Myocyte (in vitro differentiated cells): ENCODE results near the gene PARP14. TPM values are rescaled to one million over a fixed set of nuclear protein-coding genes. Genes with fewer than 3 reads are reported as not detected.
"Not testable (repeated sequence)": the region's sequence is repeated elsewhere in the genome, so short reads cannot be mapped to it uniquely, and the experiment has no call there.

Experiments
- DNase-seq: peaks from one replicate; pipeline ENCODE4 v3.0.0-alpha.2; 2012; ENCODE audit warnings: low read depth
- total RNA-seq: library from RNA; depleted of rRNA; stranded (reverse); fragments of >200 nt; gene quantifications from 2 replicates; pipeline ENCODE4 v1.2.3, GENCODE V29; 2014

Gene PARP14
- total RNA-seq, 1 donor from 2014 or later: 14.1 TPM

DNA sequence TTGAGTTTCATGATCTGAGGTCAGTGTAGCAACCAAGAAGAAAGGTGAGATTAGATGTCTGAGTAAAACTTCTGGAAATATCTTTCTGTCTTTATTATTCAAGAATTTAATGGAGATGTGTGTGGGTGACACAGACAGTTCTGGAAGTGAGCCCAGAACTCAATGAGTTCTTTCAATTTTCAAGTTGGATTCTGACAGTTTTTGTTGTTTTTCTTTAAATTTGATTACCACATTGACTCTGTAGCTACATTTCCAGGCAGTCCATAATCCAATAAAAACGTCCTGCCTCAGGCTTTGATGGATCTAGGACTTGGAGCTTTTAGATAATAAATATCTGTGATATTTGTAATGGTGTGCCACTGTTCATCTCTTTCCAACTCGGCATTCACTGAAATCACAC is 3.9 kb upstream of the PARP14 start:
- peak; percentile 27 for DNase-seq

DNA sequence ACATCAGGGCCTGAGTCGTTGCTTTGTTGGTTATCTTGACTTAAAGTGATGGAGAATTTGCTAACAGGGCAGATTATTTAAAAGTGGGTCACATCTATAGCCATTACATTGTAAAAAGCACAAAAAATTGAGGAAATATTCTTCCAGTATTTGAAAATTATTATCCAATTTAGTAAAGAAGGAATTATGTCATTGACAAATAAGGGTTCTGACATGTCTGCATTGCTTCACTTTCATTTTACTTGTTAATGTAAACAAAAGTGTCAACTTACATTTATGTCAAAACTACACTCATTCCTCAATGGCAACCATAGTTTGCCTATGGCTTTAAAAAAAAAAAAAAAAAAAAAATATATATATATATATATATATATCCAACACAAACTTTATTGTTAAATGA is 3.4 kb upstream of the PARP14 start:
- no peak for DNase-seq

DNA sequence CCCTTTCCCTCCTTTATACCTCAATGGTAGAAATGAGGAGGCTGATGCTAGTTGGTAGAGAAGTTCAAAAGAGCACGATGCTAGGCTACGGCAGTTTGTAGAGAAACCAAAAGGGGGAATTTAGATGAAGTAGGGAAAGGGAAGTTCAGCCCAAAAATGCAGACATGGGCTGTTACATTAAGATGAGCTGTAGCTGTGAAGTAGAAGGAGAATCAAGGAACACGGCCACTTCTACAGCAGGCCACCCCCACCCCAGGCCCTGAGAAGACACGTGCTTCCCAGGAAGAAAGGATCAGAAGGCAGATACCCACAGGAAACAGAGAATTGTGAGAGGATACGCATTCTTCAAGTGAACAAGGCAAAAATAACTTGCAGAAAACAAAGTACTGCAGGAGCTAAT is 2.1 kb upstream of the PARP14 start:
- no peak for DNase-seq

DNA sequence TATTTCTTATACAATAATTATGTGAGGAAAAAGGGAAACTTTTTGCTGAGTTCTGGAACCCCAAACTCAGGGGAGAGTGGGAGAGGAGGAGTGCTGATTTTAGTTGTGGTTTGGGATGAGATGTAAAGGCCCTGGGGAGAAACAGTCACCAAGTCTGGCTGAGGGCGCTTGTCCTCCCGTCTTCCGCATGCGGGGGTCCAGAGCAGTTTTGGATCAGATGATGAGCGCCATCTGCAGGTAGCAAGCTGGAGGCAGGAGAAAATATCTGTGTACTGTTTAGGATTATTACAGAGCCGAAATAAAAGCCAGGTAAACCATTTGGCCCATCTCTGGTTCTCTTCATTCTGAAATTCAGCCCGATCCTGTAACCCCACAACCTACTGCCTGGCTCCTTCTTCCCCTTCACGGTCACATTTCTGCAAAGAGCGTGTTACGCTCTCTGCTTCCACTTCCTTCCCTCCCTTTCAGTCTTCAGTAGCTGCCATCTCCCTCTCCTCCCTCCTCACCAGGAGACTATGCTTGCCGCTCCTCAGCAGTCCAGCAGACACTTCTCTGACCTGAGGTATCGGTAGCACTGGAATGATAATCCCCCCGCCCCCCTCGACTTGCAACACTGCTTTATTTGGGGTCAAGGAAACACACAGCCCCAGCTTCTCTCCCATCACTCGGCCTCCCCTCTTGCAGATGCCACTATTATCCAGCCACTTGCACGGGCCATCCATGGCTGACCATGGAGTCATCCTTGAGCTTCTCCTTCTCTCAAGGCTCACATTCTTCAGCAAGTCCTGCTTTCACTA is 1.4 kb upstream of the PARP14 start:
- DNase-seq: peak; percentile 80

DNA sequence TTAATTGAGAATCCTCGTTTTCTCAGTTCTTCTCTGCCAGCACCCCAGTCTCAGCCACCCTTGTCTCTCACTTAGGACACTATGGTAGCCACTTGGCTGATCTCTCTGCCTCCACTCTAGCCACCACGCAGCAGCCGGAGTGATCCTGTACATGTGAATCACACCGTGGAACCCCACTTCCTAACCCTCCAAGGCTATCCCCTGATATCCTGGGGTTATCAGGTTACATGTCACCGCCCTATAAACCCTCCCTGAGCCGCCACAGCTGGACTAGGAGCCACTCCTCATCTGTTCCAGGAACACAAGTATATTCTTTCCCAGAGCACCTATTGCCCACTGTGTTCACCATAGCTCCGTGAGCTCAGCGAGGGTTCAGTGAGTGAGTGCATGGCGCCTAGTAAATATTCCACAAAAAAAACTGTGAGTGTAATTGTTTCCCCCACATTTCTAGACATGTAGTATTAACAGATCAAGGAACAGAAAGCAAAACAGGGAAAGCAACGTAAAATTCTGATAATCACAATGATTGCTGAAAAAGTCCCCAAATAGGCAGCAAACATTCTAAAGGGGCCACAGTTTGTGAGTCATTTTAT is 661 bp upstream of the PARP14 start:
- peak; percentile 36 for DNase-seq

DNA sequence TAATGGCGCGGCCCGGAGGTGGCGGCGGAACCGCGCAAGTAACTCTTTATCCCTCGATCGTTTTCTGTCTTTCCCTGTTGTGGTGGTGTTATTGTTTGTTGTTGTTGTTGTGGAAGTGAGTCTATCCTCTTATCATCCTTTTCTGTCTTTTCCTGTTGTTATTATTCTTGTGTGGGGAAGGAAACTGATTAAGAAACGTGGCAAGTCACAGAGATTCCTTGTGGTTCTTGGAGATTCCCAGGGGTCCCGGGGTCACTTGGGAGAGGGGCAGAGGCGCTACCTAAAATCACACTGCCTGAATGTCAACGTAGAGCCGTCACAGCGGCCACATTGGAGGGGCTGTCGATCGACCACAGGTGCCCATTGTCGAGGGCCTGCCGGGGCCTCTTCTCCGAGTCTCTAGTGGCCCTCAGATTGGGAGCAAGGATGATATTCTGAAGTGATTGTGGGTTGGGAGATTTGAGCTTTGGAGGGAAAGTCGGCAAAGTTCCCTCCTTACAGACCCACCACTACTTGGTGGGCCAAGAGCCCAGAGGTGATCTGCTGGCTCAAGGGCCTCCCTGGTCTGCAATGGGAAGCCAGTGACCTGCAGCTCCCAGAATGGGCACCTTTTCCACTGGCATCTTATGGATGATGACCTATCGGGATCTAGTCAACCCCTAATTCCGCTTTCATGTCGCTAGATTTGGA is 790 bp downstream of the PARP14 start:
- no peak for DNase-seq

DNA sequence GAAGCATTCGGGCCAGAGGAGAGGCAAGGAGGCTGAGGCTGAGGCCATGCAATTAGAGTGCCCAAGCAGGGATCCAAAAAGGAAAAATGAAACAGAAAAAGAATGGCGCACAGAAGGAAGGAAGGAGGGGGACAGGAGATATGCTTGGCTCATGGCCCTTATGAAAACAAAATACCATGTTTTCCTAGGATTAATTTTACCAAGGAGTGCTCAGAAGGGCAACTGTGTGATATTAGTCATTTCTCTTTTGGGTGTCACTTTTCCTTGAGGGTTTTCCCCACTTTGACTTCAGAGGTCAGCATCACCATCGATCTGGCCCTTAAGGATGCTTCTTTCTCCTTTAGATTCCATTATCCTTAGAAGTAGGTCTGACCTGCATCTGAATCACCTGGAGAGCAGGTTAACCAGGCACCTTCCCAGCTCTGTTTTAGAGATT is 1.4 kb downstream of the PARP14 start:
- DNase-seq: no peak

DNA sequence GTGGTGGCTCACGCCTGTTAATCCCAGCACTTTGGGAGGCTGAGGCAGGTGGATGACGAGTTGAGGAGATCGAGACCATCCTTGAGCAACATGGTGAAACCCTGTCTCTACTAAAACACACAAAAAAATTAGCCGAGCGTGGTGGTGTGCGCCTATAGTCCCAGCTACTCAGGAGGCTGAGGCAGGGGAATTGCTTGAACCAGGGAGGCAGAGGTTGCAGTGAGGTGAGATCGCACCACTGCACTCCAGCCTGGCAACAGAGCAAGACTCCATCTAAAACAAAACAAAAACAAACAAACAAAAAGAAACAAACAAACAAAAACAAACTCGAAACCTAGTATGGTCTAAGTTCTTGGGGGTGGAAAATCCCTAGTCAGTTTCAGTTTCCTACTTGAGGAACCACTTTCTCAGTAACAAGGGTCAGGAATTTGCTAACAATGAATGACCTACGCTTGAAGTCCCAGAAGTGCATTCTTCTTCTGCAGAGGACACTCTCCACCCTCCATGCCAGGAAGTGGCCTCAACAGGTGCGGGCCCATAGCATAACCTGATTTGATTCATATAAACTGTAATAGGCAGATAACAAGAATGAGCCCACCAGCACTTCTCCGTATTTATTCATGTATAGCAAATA is 2.3 kb downstream of the PARP14 start:
- not testable (repeated sequence) for DNase-seq

DNA sequence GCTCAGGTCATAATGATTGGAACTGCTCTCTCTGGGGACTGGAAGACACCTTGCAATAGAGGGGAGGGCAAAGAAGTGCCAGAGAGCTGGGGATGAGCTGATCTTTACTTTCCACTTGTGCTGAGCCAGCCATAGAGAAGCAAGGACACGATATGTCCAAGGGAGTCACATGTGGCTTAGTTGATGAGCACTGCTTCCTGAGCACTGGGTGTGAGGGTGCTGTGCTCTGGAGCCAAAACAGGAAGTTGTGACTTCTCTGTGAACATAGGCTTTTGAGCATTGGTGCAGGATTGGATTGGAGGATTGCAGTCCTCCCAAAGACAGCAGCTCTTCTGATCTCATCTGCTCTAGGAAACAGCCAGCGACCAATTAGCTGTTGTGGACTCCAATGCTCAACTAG is 6.7 kb downstream of the PARP14 start:
- no peak for DNase-seq

DNA sequence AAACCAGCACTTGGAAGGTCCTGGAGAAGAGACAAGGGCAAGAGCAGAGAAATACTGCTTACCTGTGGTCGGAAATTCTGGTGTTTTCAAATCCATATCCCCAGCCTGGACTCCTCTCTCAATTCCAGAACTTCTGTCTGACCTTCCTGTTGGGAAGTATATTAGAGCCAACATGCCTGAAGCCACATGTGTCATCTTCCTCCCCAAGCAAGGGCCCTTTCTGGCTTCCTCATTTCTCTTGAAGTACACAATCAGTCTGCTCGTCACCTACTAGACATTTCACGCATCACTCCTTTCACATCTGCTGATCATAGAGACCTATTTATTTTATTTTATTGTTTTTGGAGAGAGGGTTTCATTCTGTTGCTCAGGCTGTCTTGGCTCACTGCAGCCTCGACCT is 8.4 kb downstream of the PARP14 start:
- DNase-seq: no peak

DNA sequence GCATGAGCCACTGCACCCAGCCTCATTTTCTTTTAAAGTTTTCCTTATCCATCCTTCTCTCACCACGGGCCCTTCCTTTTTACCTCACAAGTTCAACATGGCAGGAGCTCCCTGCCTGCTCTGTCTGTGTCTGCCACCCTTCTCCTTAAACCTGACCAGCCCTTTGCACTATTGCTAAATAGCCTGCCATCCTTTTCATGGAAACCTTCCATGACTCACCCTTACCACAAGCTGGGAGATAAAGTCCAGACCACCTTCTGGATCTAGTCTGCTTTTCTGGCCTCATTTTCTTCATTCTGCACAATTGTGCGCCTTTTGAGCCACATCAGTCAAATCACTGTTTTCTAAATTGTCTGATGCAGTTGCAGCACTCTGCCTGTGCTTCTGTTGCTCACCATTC is 8.9 kb downstream of the PARP14 start:
- DNase-seq: no peak

DNA sequence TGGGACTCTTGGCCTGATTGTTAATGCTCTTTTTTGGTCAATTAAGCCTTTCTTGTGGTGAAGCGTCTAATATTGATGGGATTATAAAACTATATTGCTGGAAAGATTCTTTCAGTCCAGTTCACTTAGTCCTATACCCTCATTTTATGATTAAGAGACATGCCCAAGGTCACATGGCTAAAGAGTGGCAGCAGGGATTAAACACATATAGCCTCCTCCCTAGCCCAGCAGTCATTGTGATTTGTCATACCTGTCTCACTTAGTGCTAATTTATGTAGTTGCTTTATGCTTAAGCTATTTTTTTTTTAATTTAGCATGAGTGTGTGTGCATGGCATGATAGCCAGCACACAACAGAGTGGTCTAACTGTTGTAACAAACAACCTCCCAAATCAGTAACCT is 9.5 kb downstream of the PARP14 start:
- no peak for DNase-seq

DNA sequence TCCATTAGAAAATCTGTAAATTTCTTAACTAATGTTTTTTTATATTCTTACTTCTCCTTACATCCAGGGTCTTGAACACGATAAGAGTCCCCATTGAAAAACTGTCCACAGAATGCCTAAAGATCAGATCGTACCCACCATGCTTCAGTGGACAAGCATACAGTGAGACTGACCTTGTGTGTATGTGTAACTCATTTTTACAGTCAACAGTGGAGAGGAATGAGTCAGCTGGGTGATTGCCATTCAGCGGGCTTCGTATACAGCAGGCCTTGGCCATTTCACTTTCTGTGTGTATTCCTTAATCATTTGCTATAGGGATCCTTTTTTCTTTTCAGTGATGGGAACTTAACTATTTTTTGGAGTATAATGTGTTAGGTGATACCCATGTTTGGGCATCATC is 10.6 kb downstream of the PARP14 start:
- no peak for DNase-seq

DNA sequence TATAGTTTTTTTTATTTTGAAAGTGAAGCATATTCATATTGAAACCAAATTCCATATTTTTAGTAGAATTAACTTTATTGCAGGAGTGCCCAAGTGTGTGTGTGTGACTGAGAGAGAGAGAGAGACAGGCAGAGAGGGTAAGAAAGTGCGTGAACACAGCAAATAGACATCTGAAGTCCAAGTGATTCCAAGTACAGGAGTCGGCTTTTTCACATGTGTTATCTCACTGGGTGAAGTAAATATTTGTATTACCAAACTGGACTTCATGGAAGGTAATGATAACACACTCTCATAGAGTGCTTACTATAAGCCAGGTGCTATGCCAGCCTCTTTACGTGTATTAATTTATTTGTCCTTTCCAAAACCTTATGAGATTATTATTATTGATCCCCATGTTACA is 12.0 kb downstream of the PARP14 start:
- DNase-seq: no peak

DNA sequence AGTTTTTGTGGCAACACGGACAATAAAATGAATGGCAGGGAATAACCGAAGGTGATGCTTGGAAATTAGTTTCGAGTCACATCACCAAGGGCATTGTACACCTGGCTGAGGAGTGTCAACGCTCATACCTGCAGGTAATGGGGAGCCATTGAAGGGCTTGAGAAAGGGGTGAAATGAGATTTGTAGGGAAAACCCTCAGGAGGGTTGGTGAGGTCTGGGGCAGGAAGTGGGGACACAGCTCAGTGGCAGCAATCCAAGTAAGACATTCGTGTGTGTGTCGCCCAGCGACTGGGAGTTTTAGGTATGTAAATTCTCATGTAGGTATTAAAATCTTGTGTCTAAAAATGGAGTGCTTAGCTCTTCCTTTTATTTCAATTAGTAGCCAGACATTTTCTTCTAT is 14.3 kb downstream of the PARP14 start:
- no peak for DNase-seq

DNA sequence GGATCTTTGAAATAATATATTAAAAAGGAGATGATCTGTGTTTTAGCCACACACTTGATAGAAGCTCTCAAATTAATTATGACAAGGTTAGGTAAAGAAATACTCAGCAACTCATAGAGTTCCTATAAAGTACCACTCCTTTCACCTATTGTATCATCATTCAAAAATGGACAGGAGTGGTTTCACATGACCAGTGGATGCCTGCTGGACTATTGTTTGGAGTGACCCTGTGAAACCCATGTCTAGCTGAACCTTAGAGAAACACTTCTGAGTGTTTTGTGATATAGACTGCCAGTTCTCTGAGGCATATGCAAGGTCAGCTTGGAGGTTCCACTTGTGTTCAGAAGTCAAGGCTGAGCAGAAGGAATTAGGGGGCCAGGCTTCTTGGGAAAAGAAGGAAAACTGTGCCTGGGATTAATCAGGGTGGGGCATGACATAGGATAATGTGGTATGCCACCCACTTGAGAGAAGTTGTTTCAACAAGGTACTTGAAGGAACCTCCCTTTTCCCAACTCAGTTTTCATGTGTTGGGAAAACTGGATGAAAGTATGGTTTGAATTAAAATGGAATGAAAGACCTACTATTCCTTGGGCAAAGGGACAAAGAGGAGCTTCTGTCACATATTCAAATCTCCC is 15.4 kb downstream of the PARP14 start:
- DNase-seq: no peak

DNA sequence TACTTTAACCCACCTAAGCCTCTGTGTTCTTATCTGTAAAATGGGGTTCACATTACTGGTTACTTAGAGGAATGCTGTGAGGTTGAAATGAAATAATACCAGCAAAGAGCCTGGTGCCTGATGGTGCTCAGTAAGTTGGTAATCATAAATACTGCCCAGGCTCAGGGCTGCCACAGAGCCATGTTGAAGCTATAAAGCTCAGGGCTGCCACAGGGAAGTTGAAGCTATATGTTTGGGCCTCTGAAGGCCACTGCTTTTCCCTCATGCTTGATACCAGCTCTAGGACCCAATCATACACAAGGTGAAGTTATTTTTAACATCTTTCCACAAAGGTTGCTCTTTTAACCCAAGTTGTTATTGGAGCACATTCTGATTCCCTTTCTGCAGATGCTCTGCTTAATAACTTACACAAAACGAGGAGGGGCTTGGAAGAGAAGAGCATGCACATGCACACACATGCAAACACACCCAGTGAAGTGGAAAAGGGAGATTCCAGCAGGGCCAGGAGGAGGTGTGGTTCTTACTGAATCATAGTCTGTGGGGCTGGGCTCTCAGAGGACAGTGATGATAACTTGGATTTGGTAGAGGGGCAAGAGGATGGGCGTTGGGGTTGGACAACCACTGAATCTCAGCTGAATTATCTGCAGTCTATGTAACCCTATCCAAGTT is 17.4 kb downstream of the PARP14 start:
- DNase-seq: no peak

DNA sequence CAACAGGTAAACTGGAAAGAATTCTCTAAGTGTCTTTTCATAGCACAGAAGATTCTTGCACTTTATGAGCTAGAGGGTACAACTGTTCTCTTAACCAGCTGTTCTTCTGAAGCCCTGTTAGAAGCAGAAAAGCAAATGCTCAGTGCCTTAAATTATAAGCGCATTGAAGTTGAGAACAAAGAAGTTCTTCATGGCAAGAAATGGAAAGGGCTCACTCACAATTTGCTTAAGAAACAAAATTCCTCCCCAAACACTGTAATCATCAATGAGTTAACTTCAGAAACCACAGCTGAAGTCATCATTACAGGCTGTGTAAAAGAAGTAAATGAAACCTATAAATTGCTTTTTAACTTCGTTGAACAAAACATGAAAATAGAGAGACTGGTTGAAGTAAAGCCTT is 19.6 kb downstream of the PARP14 start:
- DNase-seq: peak; percentile 5

DNA sequence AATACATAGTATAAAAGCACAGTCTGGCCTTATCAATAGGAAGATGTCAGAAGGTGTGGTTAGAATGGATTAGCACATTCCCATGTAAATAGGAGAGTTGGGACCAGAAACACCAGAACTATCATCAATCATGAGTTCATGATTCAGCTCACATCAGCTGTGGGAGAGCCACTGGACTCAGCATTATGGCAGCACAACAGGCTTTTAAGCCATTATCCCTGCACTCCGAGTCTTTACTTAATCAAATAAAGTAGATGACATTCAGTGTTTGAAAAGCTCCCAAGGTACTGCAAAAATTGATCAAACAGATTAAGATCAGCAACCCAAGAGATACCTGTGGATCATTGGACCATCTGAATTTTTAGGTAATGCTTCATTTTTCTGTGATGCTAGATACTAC is 24.7 kb downstream of the PARP14 start:
- DNase-seq: no peak

DNA sequence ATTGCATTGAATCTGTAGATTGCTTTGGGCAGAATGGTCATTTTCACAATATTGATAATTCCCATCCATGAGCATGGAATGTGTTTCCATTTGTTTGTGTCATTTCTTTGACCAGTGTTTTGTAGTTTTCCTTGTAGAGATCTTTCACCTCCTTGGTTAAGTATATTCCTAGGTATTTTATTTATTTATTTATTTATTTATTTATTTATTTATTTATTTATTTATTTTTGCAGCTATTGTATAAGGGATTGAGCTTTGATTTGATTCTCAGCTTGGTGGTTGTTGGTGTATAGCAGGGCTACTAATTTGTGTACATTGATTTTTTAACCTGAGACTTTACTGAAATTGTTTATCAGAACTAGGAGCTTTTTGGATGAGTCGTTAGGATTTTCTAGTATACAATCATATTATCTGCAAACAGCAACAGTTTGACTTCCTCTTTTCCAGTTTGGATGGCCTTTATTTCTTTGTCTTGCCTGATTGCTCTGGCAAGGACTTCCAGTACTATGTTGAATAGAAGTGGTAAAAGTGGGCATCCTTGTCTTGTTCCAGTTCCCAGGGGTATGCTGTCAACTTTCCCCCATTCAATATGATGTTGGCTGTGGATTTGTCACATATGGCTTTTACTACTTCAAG is 30.1 kb downstream of the PARP14 start:
- DNase-seq: not testable (repeated sequence)

DNA sequence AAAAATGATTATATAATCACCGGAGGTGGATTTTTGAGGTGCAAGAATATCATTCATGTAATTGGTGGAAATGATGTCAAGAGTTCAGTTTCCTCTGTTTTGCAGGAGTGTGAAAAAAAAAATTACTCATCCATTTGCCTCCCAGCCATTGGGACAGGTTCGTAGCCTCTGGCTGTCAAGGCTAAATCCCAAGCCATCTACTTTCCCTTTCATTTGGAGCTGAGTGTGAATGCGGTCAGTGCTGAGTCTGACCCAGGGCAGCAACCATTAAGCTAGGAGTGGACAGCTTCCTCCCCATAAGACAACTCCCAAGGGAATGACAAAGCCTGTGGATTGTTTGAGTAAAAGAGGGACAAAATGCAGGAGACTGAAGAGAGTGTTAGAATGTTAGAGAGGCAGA is 33.6 kb downstream of the PARP14 start:
- DNase-seq: no peak
